ENCODE measurements around the gene ATF5. TPM values are rescaled to one million over a fixed set of nuclear protein-coding genes. Genes with fewer than 3 reads are reported as not detected.

The ATF5 gene
- total RNA-seq, 2 experiments from 2014 or later, result 265 to 527 TPM

DNA sequence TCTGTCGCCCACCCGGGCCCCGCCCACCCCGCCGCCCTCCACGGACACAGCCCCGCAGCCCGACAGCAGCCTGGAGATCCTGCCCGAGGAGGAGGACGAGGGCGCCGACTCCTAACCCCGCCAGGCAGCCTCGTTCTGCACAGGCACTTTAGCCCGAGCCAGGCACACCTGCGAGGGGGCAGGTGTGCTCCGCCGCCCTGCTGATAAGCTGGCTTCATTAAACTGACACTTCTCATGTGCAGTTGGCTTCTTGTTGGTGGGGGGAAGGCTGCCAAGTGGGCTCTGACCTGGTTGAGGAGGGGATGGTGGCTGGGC is 40.5 kb upstream of the ATF5 start:
- no peak for DNase-seq (ENCODE audit: low spot score)
- BruUV-seq (replicated peaks), result no TSS peak
- Histone ChIP-seq H3K27ac (ENCODE audit: low read depth, low read length, poor library complexity, severe bottlenecking) (no peak overlapping the region), H3K9me2 (ENCODE audit: insufficient read depth, low read length) (no peaks in the 10 kb centered on the region), H3K9me3 (ENCODE audit: low read length) (no peaks in the 10 kb centered on the region), H3K4me1 (ENCODE audit: insufficient read depth, low read length, poor library complexity, severe bottlenecking) (peaks cover 5% of the 10 kb centered on the region), H3K79me2 (ENCODE audit: insufficient read depth, low read depth, low read length) (no peaks in the 10 kb centered on the region), H4K20me1 (ENCODE audit: insufficient read depth, low read length) (no peaks in the 10 kb centered on the region), H3K4me2 (ENCODE audit: low read length) (no peak overlapping the region), H2AFZ (ENCODE audit: low read length) (no peak overlapping the region), H3K36me3 (ENCODE audit: insufficient read depth, low read length) (peaks cover 2% of the 10 kb centered on the region), H3K4me3 (ENCODE audit: low read depth, low read length, poor library complexity, severe bottlenecking) (no peak overlapping the region)
- intact Hi-C loops (cut with micrococcal nuclease; ENCODE audit: unreplicated experiment), result no loop called here
- ChIA-PET CTCF (ENCODE audit: unreplicated experiment) (no interaction called here), POLR2A (no interaction called here)
- TF ChIP-seq, protein P1, sequence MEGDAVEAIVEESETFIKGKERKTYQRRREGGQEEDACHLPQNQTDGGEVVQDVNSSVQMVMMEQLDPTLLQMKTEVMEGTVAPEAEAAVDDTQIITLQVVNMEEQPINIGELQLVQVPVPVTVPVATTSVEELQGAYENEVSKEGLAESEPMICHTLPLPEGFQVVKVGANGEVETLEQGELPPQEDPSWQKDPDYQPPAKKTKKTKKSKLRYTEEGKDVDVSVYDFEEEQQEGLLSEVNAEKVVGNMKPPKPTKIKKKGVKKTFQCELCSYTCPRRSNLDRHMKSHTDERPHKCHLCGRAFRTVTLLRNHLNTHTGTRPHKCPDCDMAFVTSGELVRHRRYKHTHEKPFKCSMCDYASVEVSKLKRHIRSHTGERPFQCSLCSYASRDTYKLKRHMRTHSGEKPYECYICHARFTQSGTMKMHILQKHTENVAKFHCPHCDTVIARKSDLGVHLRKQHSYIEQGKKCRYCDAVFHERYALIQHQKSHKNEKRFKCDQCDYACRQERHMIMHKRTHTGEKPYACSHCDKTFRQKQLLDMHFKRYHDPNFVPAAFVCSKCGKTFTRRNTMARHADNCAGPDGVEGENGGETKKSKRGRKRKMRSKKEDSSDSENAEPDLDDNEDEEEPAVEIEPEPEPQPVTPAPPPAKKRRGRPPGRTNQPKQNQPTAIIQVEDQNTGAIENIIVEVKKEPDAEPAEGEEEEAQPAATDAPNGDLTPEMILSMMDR (conservative IDR thresholded peaks at IDR 0.05; ENCODE audit: low read length), result no peak
- TF ChIP-seq EZH2phosphoT487 (IDR thresholded peaks at IDR 0.05; ENCODE audit: borderline replicate concordance, low read depth, low read length), result no peak

DNA sequence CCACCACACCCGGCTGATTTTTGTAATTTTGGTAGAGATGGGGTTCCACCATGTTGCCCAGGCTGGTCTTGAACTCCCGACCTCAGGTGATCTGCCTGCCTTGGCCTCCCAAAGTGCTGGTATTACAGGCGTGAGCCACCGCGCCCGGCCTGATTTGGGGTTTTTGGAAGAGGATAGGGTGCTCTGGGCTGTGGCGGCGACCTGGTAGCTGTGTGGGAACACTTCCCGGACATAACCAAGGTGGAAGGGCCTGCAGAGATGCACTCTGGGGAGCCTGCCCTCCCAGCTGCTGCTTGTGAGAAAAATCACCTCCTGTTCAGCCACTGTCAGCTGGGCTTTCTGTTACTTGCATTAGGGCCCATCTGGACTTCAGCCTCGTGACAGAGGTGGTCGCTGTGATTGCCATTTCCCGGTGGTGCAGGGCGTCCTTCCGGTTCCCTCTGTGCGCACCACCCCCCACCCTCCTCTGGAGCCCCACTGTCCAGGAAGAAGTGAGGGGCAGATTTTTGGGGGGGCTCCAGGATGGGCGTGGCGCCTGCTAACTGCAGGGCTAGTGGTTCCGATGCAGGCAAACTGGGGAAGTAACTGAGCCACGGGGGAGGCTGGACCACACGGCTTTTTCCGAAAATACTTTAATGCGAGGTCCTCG is 39.8 kb upstream of the ATF5 start:
- Histone ChIP-seq H3K9me2 (ENCODE audit: insufficient read depth, low read length) (no peaks in the 10 kb centered on the region), H2AFZ (ENCODE audit: low read length) (no peak overlapping the region), H3K9me3 (ENCODE audit: low read length) (no peaks in the 10 kb centered on the region), H3K36me3 (ENCODE audit: insufficient read depth, low read length) (no peaks in the 10 kb centered on the region), H3K79me2 (ENCODE audit: insufficient read depth, low read depth, low read length) (no peaks in the 10 kb centered on the region), H3K4me3 (ENCODE audit: low read depth, low read length, poor library complexity, severe bottlenecking) (no peak overlapping the region), H3K4me1 (ENCODE audit: insufficient read depth, low read length, poor library complexity, severe bottlenecking) (peaks cover 5% of the 10 kb centered on the region), H4K20me1 (ENCODE audit: insufficient read depth, low read length) (no peaks in the 10 kb centered on the region), H3K4me2 (ENCODE audit: low read length) (no peak overlapping the region), H3K27ac (ENCODE audit: low read depth, low read length, poor library complexity, severe bottlenecking) (no peak overlapping the region)
- BruUV-seq (replicated peaks), result no TSS peak
- CTCF ChIA-PET (ENCODE audit: unreplicated experiment), result no interaction called here
- DNase-seq (ENCODE audit: low spot score), result no peak
- intact Hi-C loops (cut with micrococcal nuclease; ENCODE audit: unreplicated experiment), result no loop called here
- TF ChIP-seq, protein P1 (conservative IDR thresholded peaks at IDR 0.05; ENCODE audit: low read length), result no peak
- no peak for TF ChIP-seq EZH2phosphoT487 (IDR thresholded peaks at IDR 0.05; ENCODE audit: borderline replicate concordance, low read depth, low read length)
- POLR2A ChIA-PET, result no interaction called here

DNA sequence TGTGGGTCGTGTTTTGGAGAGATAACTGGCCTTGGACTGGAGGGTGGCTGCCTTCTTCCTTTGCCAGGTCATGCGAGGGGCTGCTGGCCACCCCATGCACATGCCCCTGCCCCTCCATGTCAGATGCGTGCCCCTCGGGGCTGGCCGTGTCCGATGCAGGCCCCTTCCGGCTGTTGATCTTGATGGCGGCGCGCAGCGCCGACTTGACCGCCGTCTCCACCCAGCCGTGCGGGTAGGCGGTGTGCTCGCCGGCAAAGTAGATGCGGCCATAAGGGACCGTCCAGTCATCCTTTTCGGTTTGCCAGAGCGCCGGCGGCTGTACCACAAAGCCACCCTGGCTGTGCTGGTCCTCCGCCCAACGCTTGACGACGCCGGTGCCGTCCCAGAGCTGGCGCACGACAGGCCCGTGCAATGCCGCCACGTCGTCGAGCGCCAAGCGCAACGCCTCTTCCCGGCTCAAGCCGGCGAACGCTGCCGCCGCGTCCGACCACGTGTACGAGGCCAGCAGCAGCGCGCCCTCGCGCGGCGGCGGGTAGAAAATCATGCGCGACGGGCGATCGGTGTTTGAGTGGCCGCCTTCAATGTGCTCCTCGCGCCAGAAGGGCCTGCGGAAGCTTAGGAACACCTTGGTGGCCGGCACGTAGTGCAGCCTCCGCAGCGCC is 39.2 kb upstream of the ATF5 start:
- peak overlapping the region; percentile 87 for H3K4me2 ChIP-seq (ENCODE audit: low read length)
- ChIA-PET POLR2A (no interaction called here), CTCF (ENCODE audit: unreplicated experiment) (no interaction called here)
- no peaks in the 10 kb centered on the region for H3K36me3 ChIP-seq (ENCODE audit: insufficient read depth, low read length)
- H3K4me3 ChIP-seq (ENCODE audit: low read depth, low read length, poor library complexity, severe bottlenecking), result peak overlapping the region; percentile 60
- peak overlapping the region; percentile 5; the same call in 1 of the 2 replicates for H2AFZ ChIP-seq (ENCODE audit: low read length)
- no peaks in the 10 kb centered on the region for H4K20me1 ChIP-seq (ENCODE audit: insufficient read depth, low read length)
- no peaks in the 10 kb centered on the region for H3K9me3 ChIP-seq (ENCODE audit: low read length)
- no peak overlapping the region for H3K27ac ChIP-seq (ENCODE audit: low read depth, low read length, poor library complexity, severe bottlenecking)
- no TSS peak for BruUV-seq (replicated peaks)
- no peaks in the 10 kb centered on the region for H3K79me2 ChIP-seq (ENCODE audit: insufficient read depth, low read depth, low read length)
- intact Hi-C loops (cut with micrococcal nuclease; ENCODE audit: unreplicated experiment), result no loop called here
- no peaks in the 10 kb centered on the region for H3K9me2 ChIP-seq (ENCODE audit: insufficient read depth, low read length)
- H3K4me1 ChIP-seq (ENCODE audit: insufficient read depth, low read length, poor library complexity, severe bottlenecking), result peaks cover 5% of the 10 kb centered on the region
- no peak for TF ChIP-seq EZH2phosphoT487 (IDR thresholded peaks at IDR 0.05; ENCODE audit: borderline replicate concordance, low read depth, low read length)
- TF ChIP-seq, protein P1 (conservative IDR thresholded peaks at IDR 0.05; ENCODE audit: low read length), result peak; percentile 72
- DNase-seq (ENCODE audit: low spot score), result peak; percentile 58
